WTC11 (cell line): Measurements from ENCODE around the gene NFIA. TPM values are rescaled to one million over a fixed set of nuclear protein-coding genes. Genes with fewer than 3 reads are reported as not detected.
A peak's percentile ranks its signal among the peaks of the same experiment; 100 is the strongest.
"Not testable (repeated sequence)": the region's sequence is repeated elsewhere in the genome, so short reads cannot be mapped to it uniquely, and the experiment has no call there.

ENCODE experiments used
- ATAC-seq: fragments of 200-7000 bp; cut with Tn5 transposase; 2 replicates; pipeline ENCODE4 v1.10.0; 2021; ENCODE audit warnings: mild to moderate bottlenecking, moderate library complexity
- CTCF ChIA-PET: fragments of 300-600 bp; sonication (Branson Sonifier 250); formaldehyde crosslinking; loops from one replicate; lab custom pipeline; 2021; ENCODE audit warnings: antibody characterized with exemption; lab: Charles Lee
- POLR2A ChIA-PET: fragments of 350-600 bp; sonication (Branson Sonifier 250); formaldehyde crosslinking; loops from one replicate; lab custom pipeline; 2021; ENCODE audit warnings: antibody characterized with exemption; lab: Charles Lee
- DNase-seq: peaks from one replicate; pipeline ENCODE4 v3.0.0; 2021; ENCODE audit warnings: low spot score
- H3K27ac Mint-ChIP-seq: 2 replicates; pipeline ENCODE4 v1.8.0; 2021; ENCODE audit warnings: mixed read lengths
- H3K27me3 Mint-ChIP-seq: 2 replicates; pipeline ENCODE4 v1.8.0; 2021; ENCODE audit warnings: low read depth, mild to moderate bottlenecking, moderate library complexity, mixed read lengths
- H3K36me3 Mint-ChIP-seq: 2 replicates; pipeline ENCODE4 v1.8.0; 2021; ENCODE audit warnings: mixed read lengths
- H3K4me1 Mint-ChIP-seq: 2 replicates; pipeline ENCODE4 v1.8.0; 2022; ENCODE audit warnings: mixed read lengths
- H3K4me3 Mint-ChIP-seq: 2 replicates; pipeline ENCODE4 v1.8.0; 2021; ENCODE audit warnings: mild to moderate bottlenecking, moderate library complexity, mixed read lengths
- H3K9me3 Mint-ChIP-seq: 2 replicates; pipeline ENCODE4 v1.8.0; 2021; ENCODE audit warnings: mixed read lengths
- CBFB ChIP-seq: sonication (generic); formaldehyde crosslinking; IDR thresholded peaks from 2 replicates; pipeline ENCODE4 v1.8.1; 2022; ENCODE audit warnings: mild to moderate bottlenecking, low read depth, missing genetic modification reagents
- ELF4 ChIP-seq: sonication (generic); formaldehyde crosslinking; IDR thresholded peaks from 2 replicates; pipeline ENCODE4 v1.8.1; 2022; ENCODE audit warnings: low read depth, mild to moderate bottlenecking, moderate library complexity, missing genetic modification reagents
- FOXJ3 ChIP-seq: sonication (generic); formaldehyde crosslinking; IDR thresholded peaks from 2 replicates; pipeline ENCODE4 v1.9.0; 2021; ENCODE audit warnings: missing genetic modification reagents, mild to moderate bottlenecking, borderline replicate concordance
- FOXK1 ChIP-seq: sonication (generic); formaldehyde crosslinking; IDR thresholded peaks from 2 replicates; pipeline ENCODE4 v1.8.0; 2022; ENCODE audit warnings: mild to moderate bottlenecking, moderate library complexity, missing genetic modification reagents
- FOXP4 ChIP-seq: sonication (generic); formaldehyde crosslinking; IDR thresholded peaks from 2 replicates; pipeline ENCODE4 v1.8.0; 2022; ENCODE audit warnings: mild to moderate bottlenecking, missing genetic modification reagents
- GRHL2 ChIP-seq: fragments of 250-450 bp; sonication (Bioruptor Pico); IDR thresholded peaks from 2 replicates; pipeline ENCODE4 v1.8.0; 2022; ENCODE audit warnings: mild to moderate bottlenecking, moderate library complexity; ENCODE audit not compliant: insufficient replicate concordance, severe bottlenecking
- HMGA2 ChIP-seq: fragments of 250-450 bp; sonication (Bioruptor Pico); IDR thresholded peaks from 2 replicates; pipeline ENCODE4 v1.4.0; 2021; ENCODE audit warnings: mild to moderate bottlenecking, moderate library complexity
- JUN ChIP-seq: sonication (generic); formaldehyde crosslinking; IDR thresholded peaks from 2 replicates; pipeline ENCODE4 v1.8.0; 2023; ENCODE audit warnings: mild to moderate bottlenecking, missing genetic modification reagents
- MXD4 ChIP-seq: fragments of 250-450 bp; sonication (Bioruptor Pico); IDR thresholded peaks from 2 replicates; pipeline ENCODE4 v1.8.0; 2021; ENCODE audit warnings: mild to moderate bottlenecking, moderate library complexity, borderline replicate concordance
- MYBL2 ChIP-seq: sonication (generic); formaldehyde crosslinking; IDR thresholded peaks from 2 replicates; pipeline ENCODE4 v1.8.1; 2023; ENCODE audit warnings: mild to moderate bottlenecking, moderate library complexity, missing genetic modification reagents
- NFATC4 ChIP-seq: fragments of 250-450 bp; sonication (Bioruptor Pico); IDR thresholded peaks from 2 replicates; pipeline ENCODE4 v1.9.0; 2021; ENCODE audit warnings: mild to moderate bottlenecking
- NR1H2 ChIP-seq: sonication (generic); formaldehyde crosslinking; IDR thresholded peaks from 2 replicates; pipeline ENCODE4 v1.9.0; 2021; ENCODE audit warnings: mild to moderate bottlenecking, moderate library complexity, missing genetic modification reagents
- SMAD4 ChIP-seq: sonication (generic); formaldehyde crosslinking; IDR thresholded peaks from 2 replicates; pipeline ENCODE4 v1.8.0; 2022; ENCODE audit warnings: mild to moderate bottlenecking, missing genetic modification reagents
- SOX15 ChIP-seq: fragments of 250-450 bp; sonication (Bioruptor Pico); IDR thresholded peaks from 2 replicates; pipeline ENCODE4 v1.9.0; 2021; ENCODE audit warnings: mild to moderate bottlenecking
- TCF7 ChIP-seq: sonication (generic); formaldehyde crosslinking; IDR thresholded peaks from 2 replicates; pipeline ENCODE4 v1.8.0; 2022; ENCODE audit warnings: mild to moderate bottlenecking, low read depth, missing genetic modification reagents, moderate library complexity
- ZNF263 ChIP-seq: sonication (generic); formaldehyde crosslinking; IDR thresholded peaks from 2 replicates; pipeline ENCODE4 v1.8.1; 2022; ENCODE audit warnings: low read depth, mild to moderate bottlenecking, moderate library complexity, missing genetic modification reagents
- total RNA-seq: library from RNA; stranded (reverse); gene quantifications from 3 replicates; pipeline ENCODE4 v1.2.3, GENCODE V29; 2021
- TF ChIP-seq, protein P1 (sequence below): sonication (generic); formaldehyde crosslinking; IDR thresholded peaks from 2 replicates; pipeline ENCODE4 v1.8.1; 2022; ENCODE audit warnings: missing genetic modification reagents, borderline replicate concordance
- TF ChIP-seq, protein P2 (sequence below): sonication (generic); formaldehyde crosslinking; conservative IDR thresholded peaks from 2 replicates; pipeline ENCODE4 v1.8.1; 2023; ENCODE audit warnings: mild to moderate bottlenecking, low read depth, missing genetic modification reagents, moderate library complexity
- TF ChIP-seq, protein P3 (sequence below): sonication (generic); formaldehyde crosslinking; IDR thresholded peaks from 2 replicates; pipeline ENCODE4 v1.8.1; 2023; ENCODE audit warnings: mild to moderate bottlenecking, moderate library complexity, missing genetic modification reagents
- TF ChIP-seq, protein P4 (sequence below): sonication (generic); formaldehyde crosslinking; conservative IDR thresholded peaks from 2 replicates; pipeline ENCODE4 v1.8.1; 2022; ENCODE audit warnings: mild to moderate bottlenecking, missing genetic modification reagents

The NFIA gene
- total RNA-seq, 1 experiment from 2014 or later = 16.7 TPM

GRCh38 chr1:61070054-61070453 lies 12.3 kb upstream of the NFIA start (continued):
- TF ChIP-seq NFATC4 (CRISPR knock-in tag) = no peak

GRCh38 chr1:61071205-61072130 lies 10.9 kb upstream of the NFIA start:
- Mint-ChIP-seq H3K27ac (no peak overlapping the region), H3K36me3 (no peaks in the 10 kb centered on the region), H3K4me1 (peaks cover 20% of the 10 kb centered on the region), H3K27me3 (peaks cover 42% of the 10 kb centered on the region), H3K9me3 (no peaks in the 10 kb centered on the region), H3K4me3 (no peak overlapping the region)
- POLR2A ChIA-PET = interaction anchor here (0.7 kb wide), 1 partner anchor 495 kb away, joined by 4 read pairs; no protein-coding TSS in a partner anchor
- DNase-seq = no peak
- peak; percentile 47; the same call in 1 of the 2 replicates for ATAC-seq
- CTCF ChIA-PET = interaction anchor here (0.7 to 3.3 kb wide), 4 partner anchors 18 to 518 kb away, joined by 3 to 23 read pairs (median 3); no protein-coding TSS in a partner anchor
- TF ChIP-seq, protein P1, sequence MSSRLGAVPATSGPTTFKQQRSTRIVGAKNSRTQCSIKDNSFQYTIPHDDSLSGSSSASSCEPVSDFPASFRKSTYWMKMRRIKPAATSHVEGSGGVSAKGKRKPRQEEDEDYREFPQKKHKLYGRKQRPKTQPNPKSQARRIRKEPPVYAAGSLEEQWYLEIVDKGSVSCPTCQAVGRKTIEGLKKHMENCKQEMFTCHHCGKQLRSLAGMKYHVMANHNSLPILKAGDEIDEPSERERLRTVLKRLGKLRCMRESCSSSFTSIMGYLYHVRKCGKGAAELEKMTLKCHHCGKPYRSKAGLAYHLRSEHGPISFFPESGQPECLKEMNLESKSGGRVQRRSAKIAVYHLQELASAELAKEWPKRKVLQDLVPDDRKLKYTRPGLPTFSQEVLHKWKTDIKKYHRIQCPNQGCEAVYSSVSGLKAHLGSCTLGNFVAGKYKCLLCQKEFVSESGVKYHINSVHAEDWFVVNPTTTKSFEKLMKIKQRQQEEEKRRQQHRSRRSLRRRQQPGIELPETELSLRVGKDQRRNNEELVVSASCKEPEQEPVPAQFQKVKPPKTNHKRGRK = peak; percentile 96
- no peak for TF ChIP-seq ZNF263

DNA sequence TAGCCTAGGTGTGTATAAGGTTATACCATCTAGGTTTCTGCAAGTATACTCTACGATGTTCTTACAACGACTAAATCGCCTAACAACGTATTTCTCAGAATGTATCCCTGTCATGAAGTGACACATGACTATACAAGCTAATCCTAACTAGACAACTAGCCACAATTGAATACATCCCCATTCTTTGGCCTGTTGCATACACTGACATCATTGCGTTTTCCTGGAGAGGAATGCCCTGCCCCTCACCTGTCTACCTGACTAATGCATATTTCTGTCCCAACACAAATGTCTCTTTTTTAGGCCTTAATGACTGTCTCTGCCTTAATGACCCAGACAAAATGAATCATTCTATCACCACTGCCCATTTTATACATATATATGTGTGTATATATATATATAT lies 8.5 kb upstream of the NFIA start:
- Mint-ChIP-seq H3K9me3 (no peaks in the 10 kb centered on the region), H3K4me1 (peaks cover 32% of the 10 kb centered on the region), H3K4me3 (no peak overlapping the region), H3K27me3 (peaks cover 52% of the 10 kb centered on the region), H3K36me3 (no peaks in the 10 kb centered on the region), H3K27ac (no peak overlapping the region)
- ATAC-seq (no peak), DNase-seq (no peak)
- ChIA-PET POLR2A (no interaction called here), CTCF (no interaction called here)
- TF ChIP-seq FOXK1 (CRISPR knock-in tag) (no peak), NFATC4 (CRISPR knock-in tag) (no peak), CBFB (CRISPR knock-in tag) (no peak), SOX15 (CRISPR knock-in tag) (no peak), MXD4 (CRISPR knock-in tag) (no peak), GRHL2 (CRISPR knock-in tag) (no peak), NR1H2 (CRISPR knock-in tag) (no peak), SMAD4 (CRISPR knock-in tag) (no peak), HMGA2 (no peak), FOXJ3 (CRISPR knock-in tag) (no peak), FOXP4 (CRISPR knock-in tag) (no peak), TCF7 (CRISPR knock-in tag) (no peak), JUN (CRISPR knock-in tag) (no peak), ELF4 (CRISPR knock-in tag) (no peak), MYBL2 (no peak)
- TF ChIP-seq, protein P2, sequence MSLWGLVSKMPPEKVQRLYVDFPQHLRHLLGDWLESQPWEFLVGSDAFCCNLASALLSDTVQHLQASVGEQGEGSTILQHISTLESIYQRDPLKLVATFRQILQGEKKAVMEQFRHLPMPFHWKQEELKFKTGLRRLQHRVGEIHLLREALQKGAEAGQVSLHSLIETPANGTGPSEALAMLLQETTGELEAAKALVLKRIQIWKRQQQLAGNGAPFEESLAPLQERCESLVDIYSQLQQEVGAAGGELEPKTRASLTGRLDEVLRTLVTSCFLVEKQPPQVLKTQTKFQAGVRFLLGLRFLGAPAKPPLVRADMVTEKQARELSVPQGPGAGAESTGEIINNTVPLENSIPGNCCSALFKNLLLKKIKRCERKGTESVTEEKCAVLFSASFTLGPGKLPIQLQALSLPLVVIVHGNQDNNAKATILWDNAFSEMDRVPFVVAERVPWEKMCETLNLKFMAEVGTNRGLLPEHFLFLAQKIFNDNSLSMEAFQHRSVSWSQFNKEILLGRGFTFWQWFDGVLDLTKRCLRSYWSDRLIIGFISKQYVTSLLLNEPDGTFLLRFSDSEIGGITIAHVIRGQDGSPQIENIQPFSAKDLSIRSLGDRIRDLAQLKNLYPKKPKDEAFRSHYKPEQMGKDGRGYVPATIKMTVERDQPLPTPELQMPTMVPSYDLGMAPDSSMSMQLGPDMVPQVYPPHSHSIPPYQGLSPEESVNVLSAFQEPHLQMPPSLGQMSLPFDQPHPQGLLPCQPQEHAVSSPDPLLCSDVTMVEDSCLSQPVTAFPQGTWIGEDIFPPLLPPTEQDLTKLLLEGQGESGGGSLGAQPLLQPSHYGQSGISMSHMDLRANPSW (CRISPR knock-in tag) = no peak
- TF ChIP-seq, protein P3, sequence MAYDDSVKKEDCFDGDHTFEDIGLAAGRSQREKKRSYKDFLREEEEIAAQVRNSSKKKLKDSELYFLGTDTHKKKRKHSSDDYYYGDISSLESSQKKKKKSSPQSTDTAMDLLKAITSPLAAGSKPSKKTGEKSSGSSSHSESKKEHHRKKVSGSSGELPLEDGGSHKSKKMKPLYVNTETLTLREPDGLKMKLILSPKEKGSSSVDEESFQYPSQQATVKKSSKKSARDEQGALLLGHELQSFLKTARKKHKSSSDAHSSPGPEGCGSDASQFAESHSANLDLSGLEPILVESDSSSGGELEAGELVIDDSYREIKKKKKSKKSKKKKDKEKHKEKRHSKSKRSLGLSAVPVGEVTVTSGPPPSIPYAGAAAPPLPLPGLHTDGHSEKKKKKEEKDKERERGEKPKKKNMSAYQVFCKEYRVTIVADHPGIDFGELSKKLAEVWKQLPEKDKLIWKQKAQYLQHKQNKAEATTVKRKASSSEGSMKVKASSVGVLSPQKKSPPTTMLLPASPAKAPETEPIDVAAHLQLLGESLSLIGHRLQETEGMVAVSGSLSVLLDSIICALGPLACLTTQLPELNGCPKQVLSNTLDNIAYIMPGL (CRISPR knock-in tag) = no peak
- TF ChIP-seq, protein P4, sequence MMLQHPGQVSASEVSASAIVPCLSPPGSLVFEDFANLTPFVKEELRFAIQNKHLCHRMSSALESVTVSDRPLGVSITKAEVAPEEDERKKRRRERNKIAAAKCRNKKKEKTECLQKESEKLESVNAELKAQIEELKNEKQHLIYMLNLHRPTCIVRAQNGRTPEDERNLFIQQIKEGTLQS = no peak

- ATAC-seq, H3K36me3 Mint-ChIP-seq, H3K9me3 Mint-ChIP-seq, POLR2A ChIA-PET, CTCF ChIA-PET, DNase-seq: not testable (repeated sequence)
- peak overlapping the region; percentile 87 for H3K4me3 Mint-ChIP-seq
- peaks cover 46% of the 10 kb centered on the region for H3K4me1 Mint-ChIP-seq
- H3K27me3 Mint-ChIP-seq = peaks cover 61% of the 10 kb centered on the region
- H3K27ac Mint-ChIP-seq = 0 out of 2 replicates have a peak overlapping the region, but pooled peaks have one; percentile 94
These were observed 6.5 kb upstream of the NFIA start for GRCh38 chr1:61075833-61076232.
